GM12875 (cell line): ENCODE data around the gene DENND1A.
A peak's percentile ranks its signal among the peaks of the same experiment; 100 is the strongest.

ENCODE experiments used
- H3K4me3 ChIP-seq: one replicate; pipeline ENCODE4 v1.5.1; 2011; ENCODE audit warnings: low read depth, low read length, control low read depth
- TF ChIP-seq, protein P1 (sequence below): IDR thresholded peaks from 2 replicates; pipeline ENCODE4 v1.5.1; 2011; ENCODE audit warnings: low read depth, mild to moderate bottlenecking, control low read depth, inconsistent platforms, low read length, moderate library complexity, borderline replicate concordance; ENCODE audit not compliant: insufficient read depth

Gene DENND1A

DNA sequence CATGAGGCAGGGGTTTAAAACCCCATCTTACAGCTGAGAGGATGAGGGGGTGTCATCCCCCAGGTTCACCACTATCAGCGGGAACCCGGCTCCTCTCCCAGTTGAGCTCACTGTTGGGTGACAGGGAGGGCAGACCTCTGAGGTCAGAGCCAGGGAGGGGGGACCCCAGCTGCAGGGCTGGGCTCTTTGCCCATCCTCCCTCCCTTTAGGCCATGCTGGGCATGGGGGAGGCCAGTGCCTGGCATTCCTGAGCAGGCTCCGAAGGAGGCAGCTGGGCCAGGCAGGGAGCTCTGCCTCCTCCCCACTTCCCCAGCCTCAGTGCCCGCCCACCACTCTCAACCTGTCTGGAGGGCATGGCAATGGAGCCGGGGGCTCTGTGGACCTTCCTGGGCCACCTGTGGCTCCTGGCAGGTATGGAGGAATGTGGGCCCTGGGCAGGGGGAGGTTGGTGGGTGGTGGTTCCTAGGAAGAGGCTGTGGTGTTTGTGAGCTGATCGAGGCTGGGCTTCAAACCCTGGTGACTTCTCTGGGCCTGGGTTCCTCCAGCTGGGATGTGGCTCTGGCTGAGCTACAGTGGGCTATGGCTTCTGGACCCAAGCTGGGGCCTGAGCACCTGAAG, 561.3 kb downstream of the DENND1A start:
- H3K4me3 ChIP-seq, result no peak overlapping the region
- TF ChIP-seq, protein P1, sequence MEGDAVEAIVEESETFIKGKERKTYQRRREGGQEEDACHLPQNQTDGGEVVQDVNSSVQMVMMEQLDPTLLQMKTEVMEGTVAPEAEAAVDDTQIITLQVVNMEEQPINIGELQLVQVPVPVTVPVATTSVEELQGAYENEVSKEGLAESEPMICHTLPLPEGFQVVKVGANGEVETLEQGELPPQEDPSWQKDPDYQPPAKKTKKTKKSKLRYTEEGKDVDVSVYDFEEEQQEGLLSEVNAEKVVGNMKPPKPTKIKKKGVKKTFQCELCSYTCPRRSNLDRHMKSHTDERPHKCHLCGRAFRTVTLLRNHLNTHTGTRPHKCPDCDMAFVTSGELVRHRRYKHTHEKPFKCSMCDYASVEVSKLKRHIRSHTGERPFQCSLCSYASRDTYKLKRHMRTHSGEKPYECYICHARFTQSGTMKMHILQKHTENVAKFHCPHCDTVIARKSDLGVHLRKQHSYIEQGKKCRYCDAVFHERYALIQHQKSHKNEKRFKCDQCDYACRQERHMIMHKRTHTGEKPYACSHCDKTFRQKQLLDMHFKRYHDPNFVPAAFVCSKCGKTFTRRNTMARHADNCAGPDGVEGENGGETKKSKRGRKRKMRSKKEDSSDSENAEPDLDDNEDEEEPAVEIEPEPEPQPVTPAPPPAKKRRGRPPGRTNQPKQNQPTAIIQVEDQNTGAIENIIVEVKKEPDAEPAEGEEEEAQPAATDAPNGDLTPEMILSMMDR, result no peak

DNA sequence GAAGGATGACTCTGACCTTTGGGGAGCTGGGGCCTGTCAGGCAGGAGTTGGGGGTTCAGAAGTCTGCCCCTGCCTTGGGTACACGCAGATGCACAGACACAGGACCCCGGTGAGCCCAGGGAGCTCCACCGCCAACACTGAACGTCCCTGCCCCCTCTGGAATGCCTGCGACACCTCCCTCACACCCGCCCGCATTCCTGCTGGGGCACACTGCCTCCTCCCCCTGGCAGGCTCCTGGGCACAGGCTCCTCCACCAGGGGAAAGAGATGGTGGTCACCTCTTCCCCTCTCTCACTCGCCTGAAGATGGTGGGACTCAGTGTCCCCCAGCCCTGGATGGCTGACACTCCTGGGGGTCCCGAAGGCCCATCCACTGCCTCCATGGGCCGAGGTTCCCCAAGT, 561.9 kb downstream of the DENND1A start:
- TF ChIP-seq, protein P1, result no peak
- H3K4me3 ChIP-seq, result no peak overlapping the region

DNA sequence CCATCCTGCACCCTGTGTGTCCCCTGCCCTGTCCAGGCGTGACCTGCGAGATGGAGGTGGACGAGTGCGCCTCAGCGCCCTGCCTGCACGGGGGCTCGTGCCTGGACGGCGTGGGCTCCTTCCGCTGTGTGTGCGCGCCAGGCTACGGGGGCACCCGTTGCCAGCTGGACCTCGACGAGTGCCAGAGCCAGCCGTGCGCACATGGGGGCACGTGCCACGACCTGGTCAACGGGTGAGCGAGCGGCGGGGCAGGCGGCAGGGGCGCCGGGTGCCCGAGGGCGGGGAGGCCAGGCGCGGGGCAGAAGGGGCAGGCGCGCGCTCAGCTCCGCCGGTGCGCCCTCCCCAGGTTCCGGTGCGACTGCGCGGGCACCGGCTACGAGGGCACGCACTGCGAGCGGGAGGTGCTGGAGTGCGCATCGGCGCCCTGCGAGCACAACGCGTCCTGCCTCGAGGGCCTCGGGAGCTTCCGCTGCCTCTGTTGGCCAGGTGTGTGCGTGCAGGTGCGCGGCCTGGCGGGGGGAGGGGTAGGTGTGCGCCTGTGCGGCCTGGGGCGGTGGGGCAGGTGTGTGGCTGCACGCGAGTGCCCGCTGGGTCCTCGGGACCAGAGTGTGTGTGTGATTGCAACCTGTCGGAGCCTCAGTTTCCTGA, 563.9 kb downstream of the DENND1A start:
- TF ChIP-seq, protein P1, result no peak
- H3K4me3 ChIP-seq, result no peak overlapping the region

DNA sequence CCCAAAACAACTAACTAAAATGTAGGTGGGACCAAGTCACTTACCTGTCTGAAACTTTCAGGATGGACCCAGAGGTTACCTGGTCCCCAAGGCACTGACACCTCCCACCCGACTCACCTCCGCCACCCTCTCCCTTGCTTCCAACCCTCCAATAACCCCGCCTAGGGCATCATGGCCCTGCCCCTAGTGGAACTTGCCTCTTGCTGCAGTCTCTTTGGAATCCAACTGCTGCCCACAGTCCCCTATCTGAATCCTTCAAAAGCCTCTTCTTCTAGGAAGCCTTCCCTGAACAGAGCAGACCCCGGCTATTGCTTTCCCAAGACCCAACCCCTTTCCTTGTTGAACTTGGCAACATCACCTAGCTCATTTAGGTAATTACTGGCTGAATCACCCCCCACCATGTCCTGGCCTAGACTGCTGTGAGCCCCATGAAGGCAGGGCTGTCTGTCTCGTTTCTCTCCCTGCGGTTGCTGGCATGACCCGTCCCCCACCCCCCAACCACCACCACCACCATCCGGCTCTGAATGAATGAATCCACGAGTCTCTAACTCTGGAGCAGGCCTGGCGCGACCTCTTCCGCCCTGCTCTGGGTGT, 564.5 kb downstream of the DENND1A start:
- TF ChIP-seq, protein P1, result peak; percentile 48; the same call in 1 of the 2 replicates

DNA sequence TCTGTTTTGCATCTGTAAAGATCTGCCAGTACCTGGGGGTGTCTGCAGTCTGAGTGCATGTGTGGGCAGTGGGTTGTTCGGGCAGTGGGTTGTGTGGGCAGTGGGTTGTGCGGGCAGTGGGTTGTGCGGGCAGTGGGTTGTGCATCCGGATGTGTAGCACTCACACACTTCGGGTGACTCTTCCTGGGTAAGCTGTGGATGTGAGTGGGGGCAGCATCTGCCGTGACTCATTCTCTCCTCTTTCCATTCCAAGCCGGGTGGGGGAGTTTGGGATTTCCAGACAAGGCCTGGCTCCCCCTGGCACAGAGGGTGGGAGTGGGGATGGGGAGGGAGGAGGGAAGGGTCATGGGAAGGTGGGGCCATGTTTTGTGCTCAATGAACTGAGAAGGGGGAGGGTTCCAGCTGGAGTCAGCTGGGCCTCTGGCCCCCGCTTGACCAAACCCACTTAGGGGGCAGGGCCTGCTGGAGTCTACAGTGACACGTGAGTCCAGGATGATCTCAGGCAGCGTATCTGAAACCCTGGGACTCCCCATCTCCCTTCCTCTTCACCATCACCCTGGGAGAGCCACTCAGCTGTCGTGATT, 565.6 kb downstream of the DENND1A start:
- TF ChIP-seq, protein P1, result no peak

More for the DNA sequence above, 564.5 kb downstream of the DENND1A start:
- no peak overlapping the region for H3K4me3 ChIP-seq

DNA sequence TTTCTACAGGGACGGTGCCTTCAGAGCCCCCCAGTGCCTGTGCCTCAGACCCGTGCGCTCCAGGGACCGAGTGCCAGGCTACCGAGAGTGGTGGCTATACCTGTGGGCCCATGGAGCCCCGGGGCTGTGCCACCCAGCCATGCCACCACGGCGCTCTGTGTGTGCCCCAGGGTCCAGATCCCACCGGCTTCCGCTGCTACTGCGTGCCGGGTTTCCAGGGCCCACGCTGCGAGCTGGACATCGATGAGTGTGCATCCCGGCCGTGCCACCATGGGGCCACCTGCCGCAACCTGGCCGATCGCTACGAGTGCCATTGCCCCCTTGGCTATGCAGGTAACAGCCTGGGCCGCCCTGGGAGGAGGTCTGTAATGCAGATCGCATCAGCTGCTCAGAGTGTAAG, 567.1 kb downstream of the DENND1A start:
- H3K4me3 ChIP-seq, result no peak overlapping the region
- TF ChIP-seq, protein P1, result no peak

More for the DNA sequence above, 565.6 kb downstream of the DENND1A start:
- no peak overlapping the region for H3K4me3 ChIP-seq
